ENCODE measurements around the gene WASHC3.

GRCh38 chr12:102024765-102025164, 37.0 kb downstream of the WASHC3 start:
- TF ChIP-seq, protein P1, sequence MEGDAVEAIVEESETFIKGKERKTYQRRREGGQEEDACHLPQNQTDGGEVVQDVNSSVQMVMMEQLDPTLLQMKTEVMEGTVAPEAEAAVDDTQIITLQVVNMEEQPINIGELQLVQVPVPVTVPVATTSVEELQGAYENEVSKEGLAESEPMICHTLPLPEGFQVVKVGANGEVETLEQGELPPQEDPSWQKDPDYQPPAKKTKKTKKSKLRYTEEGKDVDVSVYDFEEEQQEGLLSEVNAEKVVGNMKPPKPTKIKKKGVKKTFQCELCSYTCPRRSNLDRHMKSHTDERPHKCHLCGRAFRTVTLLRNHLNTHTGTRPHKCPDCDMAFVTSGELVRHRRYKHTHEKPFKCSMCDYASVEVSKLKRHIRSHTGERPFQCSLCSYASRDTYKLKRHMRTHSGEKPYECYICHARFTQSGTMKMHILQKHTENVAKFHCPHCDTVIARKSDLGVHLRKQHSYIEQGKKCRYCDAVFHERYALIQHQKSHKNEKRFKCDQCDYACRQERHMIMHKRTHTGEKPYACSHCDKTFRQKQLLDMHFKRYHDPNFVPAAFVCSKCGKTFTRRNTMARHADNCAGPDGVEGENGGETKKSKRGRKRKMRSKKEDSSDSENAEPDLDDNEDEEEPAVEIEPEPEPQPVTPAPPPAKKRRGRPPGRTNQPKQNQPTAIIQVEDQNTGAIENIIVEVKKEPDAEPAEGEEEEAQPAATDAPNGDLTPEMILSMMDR (IDR thresholded peaks at IDR 0.05) = no peak
- TF ChIP-seq POLR2A (IDR thresholded peaks at IDR 0.05) = no peak
